HCT116 (cell line): ENCODE results near the gene PAX9. TPM values are rescaled to one million over a fixed set of nuclear protein-coding genes. Genes with fewer than 3 reads are reported as not detected.

ENCODE experiments used
- ATAC-seq: fragments of 200-7000 bp; cut with Tn5 transposase; 2 replicates; pipeline ENCODE4 v1.9.1; 2020; ENCODE audit warnings: mild to moderate bottlenecking, moderate library complexity
- BruUV-seq: library from RNA; stranded (reverse); fragments of 400-500 nt; replicated peaks from 2 replicates; lab custom pipeline; 2021; lab: Mats Ljungman, UMichigan
- CTCF ChIA-PET: fragments of 300-600 bp; sonication (Branson Sonifier 250); formaldehyde crosslinking; loops from one replicate; lab custom pipeline; 2021; ENCODE audit warnings: antibody characterized with exemption; lab: Charles Lee
- POLR2A ChIA-PET: fragments of 300-600, 350-600 bp; sonication (Branson Sonifier 250); formaldehyde crosslinking; loops from one replicate; lab custom pipeline; 2021; ENCODE audit warnings: antibody characterized with exemption; lab: Charles Lee
- RAD21 ChIA-PET, 2 experiments: fragments of 300-600 bp; sonication (Branson Sonifier 250); formaldehyde crosslinking; loops; one replicate each; lab custom pipeline; 2023; ENCODE audit warnings: low total read pairs in 2 of 2; ENCODE audit not compliant: uncharacterized antibody in 2 of 2, unreplicated experiment in 2 of 2, low non-redundant PET in 1 of 2; lab: Charles Lee
- DNase-seq: peaks from one replicate; pipeline ENCODE4 v3.0.0-alpha.2; 2010; ENCODE audit warnings: low read depth, low spot score
- H2AFZ ChIP-seq: fragments of 200-600 bp; shearing (Covaris generic), sonication (generic); 2 replicates; pipeline ENCODE4 v1.6.1; 2017; ENCODE audit warnings: low read depth, mixed run types, mixed read lengths, antibody characterized with exemption, low read length; ENCODE audit not compliant: poor library complexity, severe bottlenecking
- H3K27ac ChIP-seq: 2 replicates; pipeline ENCODE4 v1.5.1; 2012; ENCODE audit warnings: low read depth, low read length
- H3K27me3 ChIP-seq: fragments of 200-600 bp; sonication (generic); 2 replicates; pipeline ENCODE4 v1.6.1; 2016; ENCODE audit warnings: mixed run types, low read length, mixed read lengths; ENCODE audit not compliant: insufficient read depth
- H3K36me3 ChIP-seq, 2 experiments: fragments of 200-500 bp in 1 of 2; fragments of 200-600 bp in 1 of 2; sonication (Bioruptor generic) in 1 of 2; sonication (generic) in 1 of 2; 2 replicates each; pipeline versions ENCODE4 v1.5.1 to v1.6.1; 2014 to 2016; ENCODE audit warnings: low read length in 2 of 2, inconsistent platforms in 1 of 2, mixed read lengths in 1 of 2, mixed run types in 1 of 2; ENCODE audit not compliant: insufficient read depth in 2 of 2, control insufficient read depth in 1 of 2
- H3K4me1 ChIP-seq, 2 experiments: fragments of 200-600 bp in 1 of 2; sonication (generic) in 1 of 2; 2 replicates each; pipeline versions ENCODE4 v1.5.1 to v1.6.1; 2012 to 2017; ENCODE audit warnings: low read length in 2 of 2, inconsistent platforms in 1 of 2, mild to moderate bottlenecking in 1 of 2, mixed read lengths in 1 of 2, mixed run types in 1 of 2, moderate library complexity in 1 of 2; ENCODE audit not compliant: insufficient read depth in 2 of 2, control insufficient read depth in 1 of 2
- H3K4me2 ChIP-seq: fragments of 200-600 bp; sonication (generic); 2 replicates; pipeline ENCODE4 v1.6.1; 2017; ENCODE audit warnings: mixed run types, low read length, mixed read lengths
- H3K4me3 ChIP-seq, 2 experiments: fragments of 200-600 bp in 1 of 2; sonication (generic) in 1 of 2; replicated peaks in 1 of 2; 2 replicates each; pipeline ENCODE4 v1.5.1; 2011 to 2016; ENCODE audit warnings: low read length in 2 of 2, control low read depth in 1 of 2, low read depth in 1 of 2, mild to moderate bottlenecking in 1 of 2, mixed read lengths in 1 of 2, mixed run types in 1 of 2
- H3K79me2 ChIP-seq: fragments of 200-600 bp; sonication (generic); 2 replicates; pipeline ENCODE4 v1.6.1; 2017; ENCODE audit warnings: mild to moderate bottlenecking, mixed run types, low read length, moderate library complexity, mixed read lengths; ENCODE audit not compliant: insufficient read depth
- H3K9ac ChIP-seq: fragments of 200-600 bp; sonication (generic); 2 replicates; pipeline ENCODE4 v1.6.1; 2016; ENCODE audit warnings: low read length, mixed read lengths
- H3K9me2 ChIP-seq: fragments of 200-600 bp; sonication (generic), shearing (Covaris generic); 2 replicates; pipeline ENCODE4 v1.6.1; 2017; ENCODE audit warnings: mixed run types, mild to moderate bottlenecking, moderate library complexity; ENCODE audit not compliant: insufficient read depth
- H3K9me3 ChIP-seq, 2 experiments: fragments of 200-500 bp in 1 of 2; fragments of 200-600 bp in 1 of 2; sonication (Bioruptor generic) in 1 of 2; sonication (generic) in 1 of 2; 2 replicates each; pipeline ENCODE4 v1.6.1; 2014 to 2017; ENCODE audit warnings: low read length in 2 of 2, mixed read lengths in 2 of 2, inconsistent platforms in 1 of 2, low read depth in 1 of 2, mild to moderate bottlenecking in 1 of 2, mixed run types in 1 of 2, moderate library complexity in 1 of 2; ENCODE audit not compliant: control insufficient read depth in 1 of 2, insufficient read depth in 1 of 2
- H4K20me1 ChIP-seq: fragments of 200-600 bp; sonication (generic), shearing (Covaris generic); 2 replicates; pipeline ENCODE4 v1.6.1; 2017; ENCODE audit warnings: mixed run types, mild to moderate bottlenecking, moderate library complexity; ENCODE audit not compliant: insufficient read depth
- EGR1 ChIP-seq: IDR thresholded peaks from 2 replicates; pipeline ENCODE4 v1.6.1; 2012; ENCODE audit warnings: low read depth
- EZH2 ChIP-seq: fragments of 200-600 bp; sonication (generic); IDR thresholded peaks from 2 replicates; pipeline ENCODE4 v1.6.1; 2017; ENCODE audit warnings: antibody characterized with exemption, mixed run types
- EZH2phosphoT487 ChIP-seq: fragments of 200-600 bp; IDR thresholded peaks from 2 replicates; pipeline ENCODE4 v1.6.1; 2018; ENCODE audit warnings: antibody characterized with exemption, borderline replicate concordance
- JUND ChIP-seq: IDR thresholded peaks from 2 replicates; pipeline ENCODE4 v1.6.1; 2012
- TCF7L2 ChIP-seq: IDR thresholded peaks from 2 replicates; pipeline ENCODE4 v1.7.0; 2011; ENCODE audit warnings: borderline replicate concordance, inconsistent platforms; ENCODE audit not compliant: insufficient read depth, insufficient read length; ENCODE audit errors: extremely low read depth
- intact Hi-C: fragments of 100-400 bp; cut with micrococcal nuclease; formaldehyde crosslinking; loops from 2 replicates; pipeline ENCODE4 v1.10.0; 2022
- total RNA-seq: library from RNA; stranded (reverse); gene quantifications from one replicate; pipeline ENCODE4 v1.2.1, GENCODE V29; 2021; ENCODE audit not compliant: unreplicated experiment
- TF ChIP-seq, protein P1 (sequence below): IDR thresholded peaks from 2 replicates; pipeline ENCODE4 v1.6.1; 2012
- TF ChIP-seq, protein P2 (sequence below): IDR thresholded peaks from 2 replicates; pipeline ENCODE4 v1.6.1; 2012; ENCODE audit warnings: low read depth

The PAX9 gene
- total RNA-seq, 1 experiment from 2014 or later = 5.2 TPM

DNA sequence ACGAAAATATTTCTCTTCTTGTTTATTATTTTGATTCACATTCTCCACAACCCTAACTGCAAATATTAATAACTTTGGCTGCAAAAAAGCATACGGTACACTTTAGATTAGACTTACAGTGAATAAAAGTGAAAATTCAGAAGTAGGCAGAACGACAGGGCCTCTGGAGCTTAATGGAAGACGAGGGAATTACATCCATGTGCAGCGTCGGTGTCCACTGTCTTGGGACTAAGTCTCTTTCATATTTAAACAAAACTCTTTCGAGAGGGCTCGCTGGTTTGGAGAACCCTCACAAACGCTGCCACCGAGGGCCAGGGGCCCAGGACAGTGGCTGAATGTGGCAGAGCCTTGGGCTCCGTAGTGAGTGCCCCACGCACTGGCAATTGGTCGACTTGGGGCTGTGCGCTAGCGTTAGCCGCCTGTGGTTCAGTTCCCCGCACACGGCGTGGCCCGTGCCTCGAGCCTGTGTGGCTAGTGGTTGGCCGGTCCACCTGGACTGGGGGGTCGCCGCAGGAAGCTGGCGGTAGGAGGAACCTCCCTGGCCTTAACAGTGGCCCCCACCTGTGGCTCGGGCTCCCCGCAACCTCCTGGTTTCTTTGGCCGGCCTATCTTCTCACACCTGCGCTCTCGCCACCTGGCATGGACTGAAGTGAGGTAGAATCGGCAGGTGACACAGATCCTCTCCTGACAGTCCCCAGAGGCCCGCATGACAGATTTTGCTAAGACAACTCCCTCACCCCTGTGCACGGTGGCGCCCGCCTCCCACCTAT lies 739 bp upstream of the PAX9 start:
- DNase-seq = no peak
- Histone ChIP-seq H3K4me3 (peak overlapping the region; percentile 71 to 80), H3K4me1 (peaks cover 4 to 16% of the 10 kb centered on the region in 2 experiments; a peak in 1 of 4 replicates), H3K27ac (no peak overlapping the region; the same call in 1 of the 2 replicates), H3K9me2 (no peaks in the 10 kb centered on the region), H2AFZ (no peak overlapping the region), H3K9ac (no peak overlapping the region), H3K36me3 (peaks cover 0 to 3% of the 10 kb centered on the region in 2 experiments; a peak in 2 of 4 replicates), H3K27me3 (no peaks in the 10 kb centered on the region), H4K20me1 (no peaks in the 10 kb centered on the region), H3K9me3 (no peaks in the 10 kb centered on the region), H3K4me2 (peak overlapping the region; percentile 73), H3K79me2 (no peaks in the 10 kb centered on the region)
- TF ChIP-seq EGR1 (no peak), EZH2 (no peak), EZH2phosphoT487 (no peak), JUND (no peak), TCF7L2 (no peak)
- TF ChIP-seq, protein P1, sequence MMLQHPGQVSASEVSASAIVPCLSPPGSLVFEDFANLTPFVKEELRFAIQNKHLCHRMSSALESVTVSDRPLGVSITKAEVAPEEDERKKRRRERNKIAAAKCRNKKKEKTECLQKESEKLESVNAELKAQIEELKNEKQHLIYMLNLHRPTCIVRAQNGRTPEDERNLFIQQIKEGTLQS = no peak
- TF ChIP-seq, protein P2, sequence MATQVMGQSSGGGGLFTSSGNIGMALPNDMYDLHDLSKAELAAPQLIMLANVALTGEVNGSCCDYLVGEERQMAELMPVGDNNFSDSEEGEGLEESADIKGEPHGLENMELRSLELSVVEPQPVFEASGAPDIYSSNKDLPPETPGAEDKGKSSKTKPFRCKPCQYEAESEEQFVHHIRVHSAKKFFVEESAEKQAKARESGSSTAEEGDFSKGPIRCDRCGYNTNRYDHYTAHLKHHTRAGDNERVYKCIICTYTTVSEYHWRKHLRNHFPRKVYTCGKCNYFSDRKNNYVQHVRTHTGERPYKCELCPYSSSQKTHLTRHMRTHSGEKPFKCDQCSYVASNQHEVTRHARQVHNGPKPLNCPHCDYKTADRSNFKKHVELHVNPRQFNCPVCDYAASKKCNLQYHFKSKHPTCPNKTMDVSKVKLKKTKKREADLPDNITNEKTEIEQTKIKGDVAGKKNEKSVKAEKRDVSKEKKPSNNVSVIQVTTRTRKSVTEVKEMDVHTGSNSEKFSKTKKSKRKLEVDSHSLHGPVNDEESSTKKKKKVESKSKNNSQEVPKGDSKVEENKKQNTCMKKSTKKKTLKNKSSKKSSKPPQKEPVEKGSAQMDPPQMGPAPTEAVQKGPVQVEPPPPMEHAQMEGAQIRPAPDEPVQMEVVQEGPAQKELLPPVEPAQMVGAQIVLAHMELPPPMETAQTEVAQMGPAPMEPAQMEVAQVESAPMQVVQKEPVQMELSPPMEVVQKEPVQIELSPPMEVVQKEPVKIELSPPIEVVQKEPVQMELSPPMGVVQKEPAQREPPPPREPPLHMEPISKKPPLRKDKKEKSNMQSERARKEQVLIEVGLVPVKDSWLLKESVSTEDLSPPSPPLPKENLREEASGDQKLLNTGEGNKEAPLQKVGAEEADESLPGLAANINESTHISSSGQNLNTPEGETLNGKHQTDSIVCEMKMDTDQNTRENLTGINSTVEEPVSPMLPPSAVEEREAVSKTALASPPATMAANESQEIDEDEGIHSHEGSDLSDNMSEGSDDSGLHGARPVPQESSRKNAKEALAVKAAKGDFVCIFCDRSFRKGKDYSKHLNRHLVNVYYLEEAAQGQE = no peak
- no TSS peak for BruUV-seq
- ChIA-PET CTCF (interaction anchor here (0.7 to 1.1 kb wide), 6 partner anchors 9 to 489 kb away, joined by 3 to 7 read pairs (median 4); no protein-coding TSS in a partner anchor), RAD21 (interaction anchor here in 1 of 2 experiments (0.6 kb wide), 1 partner anchor 934 kb away, joined by 3 read pairs; the partner anchor contains the start of gene FOXA1), POLR2A (interaction anchor here (0.7 kb wide), 1 partner anchor 11 kb away, joined by 3 read pairs; no protein-coding TSS in a partner anchor)
- intact Hi-C loops = no loop called here
- ATAC-seq = no peak; the same call in 1 of the 2 replicates
